ENCODE results near the gene UBE2J1. TPM values are rescaled to one million over a fixed set of nuclear protein-coding genes. Genes with fewer than 3 reads are reported as not detected.

UBE2J1 gene
- polyA plus RNA-seq, 1 donor (not counting 4 experiments of a cell fraction or from before 2014, with no cell fraction given) = 26.7 TPM

DNA sequence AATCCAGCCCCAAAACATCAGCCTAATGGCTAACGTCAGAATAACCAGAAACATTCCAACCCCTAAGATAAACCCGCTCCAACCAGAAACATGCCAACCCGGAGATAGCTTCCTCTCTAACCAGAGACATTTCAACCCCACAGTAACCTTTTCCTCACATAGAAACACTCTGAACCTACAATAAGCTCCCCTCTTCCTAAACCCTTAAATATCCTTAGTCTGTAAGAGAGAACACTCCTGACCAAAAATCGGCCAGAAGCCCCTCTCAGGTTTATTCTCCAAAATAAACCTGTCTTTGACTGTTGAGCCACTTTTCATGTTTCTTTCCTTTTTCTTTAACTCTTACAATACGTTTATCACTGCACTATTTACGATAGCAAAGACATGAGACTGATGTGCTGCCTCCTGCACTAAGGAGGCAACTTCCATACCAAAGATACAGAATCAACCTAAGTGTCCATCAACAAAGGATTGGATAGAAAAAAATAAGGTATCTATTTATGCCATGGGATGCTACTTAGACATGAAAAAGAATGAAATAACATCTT, 32.4 kb downstream of the UBE2J1 start:
- Histone ChIP-seq H4K20me1 (ENCODE audit: control insufficient read depth, extremely low read depth, insufficient read depth, low read length) (no peaks in the 10 kb centered on the region), H3K4me2 (ENCODE audit: control insufficient read depth, extremely low read depth, insufficient read depth, low read depth, low read length) (no peak overlapping the region), H3K79me2 (ENCODE audit: control insufficient read depth, insufficient read depth, low read length) (no peaks in the 10 kb centered on the region), H3K36me3 (ENCODE audit: control insufficient read depth in 2 of 2, extremely low read depth in 1 of 2, insufficient read depth in 2 of 2, low read length in 2 of 2) (no peaks in the 10 kb centered on the region), H2AFZ (ENCODE audit: control insufficient read depth, low read length) (no peak overlapping the region), H3K9ac (ENCODE audit: control insufficient read depth, extremely low read depth, insufficient read depth, low read length) (no peak overlapping the region), H3K27me3 (ENCODE audit: control insufficient read depth, extremely low read depth, insufficient read depth, low read length) (no peaks in the 10 kb centered on the region), H3K27ac (ENCODE audit: control insufficient read depth, insufficient read depth, low read length) (no peak overlapping the region), H3K4me1 (ENCODE audit: control insufficient read depth, extremely low read depth, insufficient read depth, low read length) (no peaks in the 10 kb centered on the region), H3K9me3 (ENCODE audit: control insufficient read depth, low read depth, low read length) (no peaks in the 10 kb centered on the region), H3K9me1 (ENCODE audit: control insufficient read depth, extremely low read depth, insufficient read depth, low read length) (no peaks in the 10 kb centered on the region), H3K4me3 (ENCODE audit: control insufficient read depth in 2 of 3, extremely low read depth in 1 of 3, insufficient read depth in 2 of 3, low read depth in 1 of 3, low read length in 3 of 3) (no peak overlapping the region)
- dilution Hi-C loops (cut with MboI; ENCODE audit: extremely low pct_ligation_motif_present, low sequenced_read_pairs) = no loop called here
- FAIRE-seq = no peak
- no peak for DNase-seq (ENCODE audit: low read depth, low spot score)
- no peak for TF ChIP-seq EZH2 (IDR thresholded peaks at IDR 0.05; ENCODE audit: low read length)
- TF ChIP-seq, protein P1, sequence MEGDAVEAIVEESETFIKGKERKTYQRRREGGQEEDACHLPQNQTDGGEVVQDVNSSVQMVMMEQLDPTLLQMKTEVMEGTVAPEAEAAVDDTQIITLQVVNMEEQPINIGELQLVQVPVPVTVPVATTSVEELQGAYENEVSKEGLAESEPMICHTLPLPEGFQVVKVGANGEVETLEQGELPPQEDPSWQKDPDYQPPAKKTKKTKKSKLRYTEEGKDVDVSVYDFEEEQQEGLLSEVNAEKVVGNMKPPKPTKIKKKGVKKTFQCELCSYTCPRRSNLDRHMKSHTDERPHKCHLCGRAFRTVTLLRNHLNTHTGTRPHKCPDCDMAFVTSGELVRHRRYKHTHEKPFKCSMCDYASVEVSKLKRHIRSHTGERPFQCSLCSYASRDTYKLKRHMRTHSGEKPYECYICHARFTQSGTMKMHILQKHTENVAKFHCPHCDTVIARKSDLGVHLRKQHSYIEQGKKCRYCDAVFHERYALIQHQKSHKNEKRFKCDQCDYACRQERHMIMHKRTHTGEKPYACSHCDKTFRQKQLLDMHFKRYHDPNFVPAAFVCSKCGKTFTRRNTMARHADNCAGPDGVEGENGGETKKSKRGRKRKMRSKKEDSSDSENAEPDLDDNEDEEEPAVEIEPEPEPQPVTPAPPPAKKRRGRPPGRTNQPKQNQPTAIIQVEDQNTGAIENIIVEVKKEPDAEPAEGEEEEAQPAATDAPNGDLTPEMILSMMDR (optimal IDR thresholded peaks at IDR 0.05 in 1 of 3, IDR thresholded peaks at IDR 0.05 in 1 of 3, conservative IDR thresholded peaks at IDR 0.05 in 1 of 3; ENCODE audit: extremely low read depth in 1 of 3, insufficient read depth in 2 of 3, low read length in 3 of 3) = no peak

- no peak overlapping the region for H2AFZ ChIP-seq (ENCODE audit: control insufficient read depth, low read length)
- H4K20me1 ChIP-seq (ENCODE audit: control insufficient read depth, extremely low read depth, insufficient read depth, low read length) = no peaks in the 10 kb centered on the region
- DNase-seq (ENCODE audit: low read depth, low spot score) (no peak), FAIRE-seq (no peak)
- no peaks in the 10 kb centered on the region for H3K79me2 ChIP-seq (ENCODE audit: control insufficient read depth, insufficient read depth, low read length)
- no peak overlapping the region for H3K4me2 ChIP-seq (ENCODE audit: control insufficient read depth, extremely low read depth, insufficient read depth, low read depth, low read length)
- H3K9me3 ChIP-seq (ENCODE audit: control insufficient read depth, low read depth, low read length) = no peaks in the 10 kb centered on the region
- no peak overlapping the region for H3K4me3 ChIP-seq (ENCODE audit: control insufficient read depth in 2 of 3, extremely low read depth in 1 of 3, insufficient read depth in 2 of 3, low read depth in 1 of 3, low read length in 3 of 3)
- H3K9me1 ChIP-seq (ENCODE audit: control insufficient read depth, extremely low read depth, insufficient read depth, low read length) = no peaks in the 10 kb centered on the region
- dilution Hi-C loops (cut with MboI; ENCODE audit: extremely low pct_ligation_motif_present, low sequenced_read_pairs) = no loop called here
- no peaks in the 10 kb centered on the region for H3K4me1 ChIP-seq (ENCODE audit: control insufficient read depth, extremely low read depth, insufficient read depth, low read length)
- H3K27me3 ChIP-seq (ENCODE audit: control insufficient read depth, extremely low read depth, insufficient read depth, low read length) = no peaks in the 10 kb centered on the region
- TF ChIP-seq, protein P1 (optimal IDR thresholded peaks at IDR 0.05 in 1 of 3, IDR thresholded peaks at IDR 0.05 in 1 of 3, conservative IDR thresholded peaks at IDR 0.05 in 1 of 3; ENCODE audit: extremely low read depth in 1 of 3, insufficient read depth in 2 of 3, low read length in 3 of 3) = no peak
- no peak for TF ChIP-seq EZH2 (IDR thresholded peaks at IDR 0.05; ENCODE audit: low read length)
- H3K27ac ChIP-seq (ENCODE audit: control insufficient read depth, insufficient read depth, low read length) = no peak overlapping the region
- H3K36me3 ChIP-seq (ENCODE audit: control insufficient read depth in 2 of 2, extremely low read depth in 1 of 2, insufficient read depth in 2 of 2, low read length in 2 of 2) = no peaks in the 10 kb centered on the region
- H3K9ac ChIP-seq (ENCODE audit: control insufficient read depth, extremely low read depth, insufficient read depth, low read length) = no peak overlapping the region
Observed at GRCh38 chr6:89317067-89317466, 35.5 kb downstream of the UBE2J1 start.
